HG02571 (cell line): Measurements from ENCODE around the gene EFL1.
"Not testable (repeated sequence)": the region's sequence is repeated elsewhere in the genome, so short reads cannot be mapped to it uniquely, and the experiment has no call there.

Experiments
- ATAC-seq: cut with Tn5 transposase; IDR thresholded peaks from one replicate; pipeline ENCODE4 v1.9.1; 2021; ENCODE audit warnings: mild to moderate bottlenecking, moderate library complexity; ENCODE audit not compliant: unreplicated experiment

EFL1 gene

DNA sequence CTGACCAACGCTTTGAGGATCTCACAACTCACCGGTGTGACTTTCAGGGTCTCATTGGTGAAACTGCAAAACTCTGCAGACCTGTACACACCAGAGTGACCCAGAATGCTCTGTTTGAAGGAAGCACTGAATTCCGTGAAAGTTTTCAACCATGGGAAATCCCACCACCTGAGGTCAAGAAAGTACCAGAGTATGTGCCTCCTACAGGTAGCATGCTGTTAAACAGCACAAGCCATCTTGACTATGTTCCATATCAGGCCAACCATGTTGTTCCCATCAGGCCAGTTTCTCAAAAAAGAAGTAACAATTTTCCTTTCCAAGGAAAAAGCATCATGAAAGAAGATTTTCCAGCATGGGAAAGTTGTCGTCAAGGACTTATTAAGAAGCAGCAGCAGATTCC is 19.9 kb upstream of the EFL1 start:
- ATAC-seq = not testable (repeated sequence)

DNA sequence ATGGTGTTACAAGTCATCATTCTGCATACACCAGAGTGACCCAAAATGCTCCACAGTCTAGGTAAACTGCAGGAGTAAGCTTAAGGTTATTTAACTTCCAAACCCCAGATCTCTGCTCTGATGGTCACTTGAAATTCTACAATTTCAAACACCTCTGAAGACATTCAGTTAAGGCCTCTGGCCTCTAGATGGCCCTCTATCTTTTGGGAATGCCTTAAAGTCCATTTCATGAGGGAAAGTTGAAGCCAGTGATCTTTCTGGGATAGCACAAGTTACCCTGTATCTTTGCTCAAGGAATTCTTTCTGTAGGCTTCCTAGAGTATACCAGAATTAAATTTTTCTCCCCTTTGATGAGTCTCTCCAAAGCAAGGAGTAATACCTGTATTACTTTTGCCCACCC is 18.7 kb upstream of the EFL1 start:
- ATAC-seq = not testable (repeated sequence)

DNA sequence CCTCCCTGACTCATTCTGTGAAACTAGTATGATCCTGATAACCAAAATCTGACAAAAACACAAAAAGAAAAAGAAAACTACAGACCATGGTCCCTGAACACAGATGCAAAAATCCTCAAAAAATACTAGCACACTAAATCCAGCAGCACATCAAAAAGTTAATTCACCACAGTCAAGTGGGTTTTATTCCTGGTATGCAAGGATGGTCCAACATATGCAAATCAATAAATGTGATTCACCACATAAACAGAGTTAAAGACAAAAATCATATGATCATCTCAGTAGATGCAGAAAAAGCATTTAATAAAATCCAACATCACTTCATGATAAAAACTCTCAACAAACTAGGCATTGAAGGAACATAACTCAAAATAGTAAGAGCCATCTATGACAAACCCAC is 12.9 kb upstream of the EFL1 start:
- ATAC-seq = no peak

DNA sequence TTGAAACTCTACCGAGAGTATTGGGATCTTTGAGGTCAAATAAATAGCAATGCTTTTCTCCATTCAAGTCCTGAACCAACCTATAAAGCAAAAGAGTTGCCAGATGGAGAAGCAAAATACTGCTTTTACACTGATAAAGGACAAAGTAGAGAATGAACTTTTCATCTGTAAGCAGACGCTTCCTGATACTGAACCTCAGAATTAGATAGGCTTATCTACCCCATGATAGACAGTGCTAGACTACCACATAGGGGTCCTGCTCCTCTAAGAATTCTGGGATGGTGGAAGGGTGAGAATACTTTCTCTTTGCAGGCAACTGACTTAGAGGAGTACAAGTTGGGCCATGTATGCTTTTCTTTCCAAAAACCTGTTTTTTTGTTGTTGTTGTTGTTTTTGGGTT is 9.6 kb upstream of the EFL1 start:
- no peak for ATAC-seq

DNA sequence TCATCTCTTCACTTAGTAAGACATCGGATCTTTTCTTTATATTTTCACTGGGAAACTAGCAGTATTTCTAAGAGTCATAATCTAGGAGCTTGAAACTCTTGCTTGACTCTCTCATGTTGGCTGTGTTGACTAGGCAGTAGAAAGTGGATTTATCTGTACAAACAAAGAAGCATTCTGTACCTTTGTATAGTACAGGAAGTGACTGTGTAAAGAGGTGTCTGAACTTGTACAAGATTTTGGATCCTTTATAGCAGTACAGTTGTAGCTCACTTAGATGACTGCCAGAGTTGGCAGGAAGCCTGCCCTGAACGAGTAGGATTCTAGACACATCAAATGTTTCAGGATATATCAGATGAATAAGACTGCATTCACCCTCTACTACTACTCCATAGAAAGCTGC is 5.9 kb upstream of the EFL1 start:
- not testable (repeated sequence) for ATAC-seq

DNA sequence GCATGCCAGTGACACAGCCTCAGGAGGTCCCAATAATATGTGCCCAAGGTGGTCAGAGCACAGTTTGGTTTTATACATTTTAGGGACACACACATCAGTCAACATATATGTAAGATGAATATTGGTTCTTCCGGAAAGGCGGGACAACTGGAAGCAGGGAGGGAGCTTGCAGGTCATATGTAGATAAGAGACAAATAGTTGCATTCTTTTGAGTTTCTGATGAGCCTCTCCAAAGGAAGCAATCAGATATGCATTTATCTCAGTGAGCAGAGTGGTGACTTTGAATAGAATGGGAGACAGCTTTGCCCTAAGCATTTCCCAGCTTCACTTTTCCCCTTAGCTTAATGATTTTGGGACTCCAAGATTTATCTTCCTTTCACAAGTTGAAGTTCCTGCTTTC is 4.6 kb upstream of the EFL1 start:
- not testable (repeated sequence) for ATAC-seq

DNA sequence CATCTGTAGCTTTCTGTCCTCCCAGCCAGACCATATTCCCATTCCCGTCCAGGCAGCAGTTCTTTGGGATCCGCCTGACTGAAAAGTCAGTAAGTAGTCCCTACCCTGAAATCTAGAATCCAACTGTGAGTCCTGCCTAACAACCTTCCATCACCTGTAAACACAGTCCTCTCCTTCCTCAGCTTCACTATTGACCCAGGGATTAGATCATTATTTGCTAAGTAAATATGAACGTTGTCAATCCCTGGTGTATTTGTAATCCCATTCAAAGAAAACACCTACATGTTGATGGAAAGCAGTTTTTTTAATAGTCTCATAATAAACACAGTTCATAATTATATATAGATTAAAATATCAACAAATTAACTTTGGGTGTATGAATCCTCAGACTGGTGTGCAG is 816 bp upstream of the EFL1 start:
- ATAC-seq = no peak

DNA sequence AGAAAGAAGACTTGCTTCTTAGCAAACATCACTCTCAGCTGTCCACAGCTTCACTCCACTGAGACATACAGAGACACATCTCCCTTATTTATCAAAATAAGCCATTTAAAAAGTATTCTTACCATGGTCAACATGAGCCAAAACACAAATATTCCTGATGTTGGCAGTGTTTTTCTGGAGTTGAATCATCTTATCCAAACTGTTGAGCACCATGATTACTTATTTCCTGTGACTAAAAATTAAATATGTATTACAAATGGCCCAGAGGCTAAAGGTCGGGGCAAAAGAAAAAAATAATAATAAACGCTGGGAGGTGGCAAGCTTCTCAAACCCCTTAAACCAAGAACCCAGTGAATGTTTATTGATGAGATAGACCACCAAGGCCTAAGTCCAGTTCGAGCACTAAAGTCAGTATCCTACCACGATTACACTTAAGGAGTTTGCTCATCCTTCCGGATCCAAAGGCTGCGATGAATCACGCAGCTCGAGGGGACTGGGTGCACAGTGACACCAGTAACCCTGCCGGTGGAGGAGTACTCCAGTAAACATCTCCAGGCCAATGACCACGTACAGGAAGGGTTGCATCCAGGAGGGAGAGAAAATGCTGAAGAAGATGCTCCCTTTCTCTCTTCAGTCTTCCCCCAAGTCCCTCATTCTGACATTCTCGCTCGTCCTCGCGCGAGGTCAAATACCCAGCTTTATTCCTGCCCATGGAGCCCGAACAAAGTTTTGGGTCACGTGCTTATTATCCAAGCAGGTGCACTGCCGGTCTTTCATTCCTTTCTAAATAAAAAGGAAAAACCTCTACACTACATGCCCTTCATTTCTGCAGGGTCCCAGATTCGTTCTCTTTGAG is 740 bp downstream of the EFL1 start:
- ATAC-seq = peak; percentile 19

DNA sequence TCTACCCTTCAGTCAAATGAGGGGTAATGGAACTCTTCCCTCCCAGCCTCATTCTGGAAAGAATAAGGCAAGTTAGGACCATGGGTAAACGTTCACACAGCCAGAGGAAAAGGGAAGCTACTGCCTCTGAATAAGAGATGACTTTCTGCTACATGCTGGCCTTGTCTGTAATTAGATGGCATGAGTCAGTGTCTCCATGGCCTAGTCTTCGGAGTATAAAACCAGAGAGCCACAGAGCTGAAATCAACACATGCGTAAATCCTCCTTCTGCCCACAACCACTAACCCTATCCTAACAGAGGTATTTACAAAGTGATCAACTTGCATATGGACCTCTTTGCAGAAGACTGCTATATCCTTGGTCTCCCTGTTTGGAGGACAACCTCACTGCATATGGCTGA is 14.3 kb downstream of the EFL1 start:
- ATAC-seq = not testable (repeated sequence)

DNA sequence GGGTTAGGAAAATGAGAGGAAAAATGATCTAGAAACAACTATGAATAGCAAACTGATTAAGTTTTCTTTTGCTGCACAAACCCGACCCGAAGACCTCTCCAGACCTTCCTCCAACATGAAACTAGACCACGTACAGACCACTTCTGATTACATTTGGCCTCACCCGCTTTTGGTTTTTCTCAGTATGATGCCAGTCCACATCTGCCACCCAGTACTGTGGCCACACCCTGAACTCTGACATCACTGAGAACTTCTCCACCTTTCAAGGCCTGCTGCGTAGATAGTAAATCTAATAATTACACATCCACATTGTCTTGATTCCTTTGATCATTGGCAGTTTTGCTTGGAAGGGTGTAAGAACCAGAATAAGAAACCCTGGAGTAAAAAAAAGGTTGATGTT is 16.6 kb downstream of the EFL1 start:
- not testable (repeated sequence) for ATAC-seq

DNA sequence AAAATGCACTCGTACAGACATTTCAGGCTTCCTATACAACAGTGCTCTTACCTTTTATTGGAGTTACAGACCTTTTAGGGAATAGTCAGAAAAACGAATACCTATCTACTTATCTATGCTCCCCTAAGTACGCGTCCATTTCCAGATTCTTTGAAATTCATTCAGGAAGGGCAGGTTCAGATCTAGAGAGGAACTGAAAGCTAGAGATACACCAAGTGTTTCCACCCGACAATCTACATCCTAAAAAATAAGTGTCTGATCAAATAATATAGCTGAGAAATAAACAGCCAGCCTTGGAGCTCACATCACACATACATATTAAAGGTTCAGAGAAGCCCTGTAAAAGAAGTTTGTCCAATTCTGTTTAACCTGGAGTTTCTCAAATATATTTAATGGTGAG is 18.9 kb downstream of the EFL1 start:
- ATAC-seq = not testable (repeated sequence)

DNA sequence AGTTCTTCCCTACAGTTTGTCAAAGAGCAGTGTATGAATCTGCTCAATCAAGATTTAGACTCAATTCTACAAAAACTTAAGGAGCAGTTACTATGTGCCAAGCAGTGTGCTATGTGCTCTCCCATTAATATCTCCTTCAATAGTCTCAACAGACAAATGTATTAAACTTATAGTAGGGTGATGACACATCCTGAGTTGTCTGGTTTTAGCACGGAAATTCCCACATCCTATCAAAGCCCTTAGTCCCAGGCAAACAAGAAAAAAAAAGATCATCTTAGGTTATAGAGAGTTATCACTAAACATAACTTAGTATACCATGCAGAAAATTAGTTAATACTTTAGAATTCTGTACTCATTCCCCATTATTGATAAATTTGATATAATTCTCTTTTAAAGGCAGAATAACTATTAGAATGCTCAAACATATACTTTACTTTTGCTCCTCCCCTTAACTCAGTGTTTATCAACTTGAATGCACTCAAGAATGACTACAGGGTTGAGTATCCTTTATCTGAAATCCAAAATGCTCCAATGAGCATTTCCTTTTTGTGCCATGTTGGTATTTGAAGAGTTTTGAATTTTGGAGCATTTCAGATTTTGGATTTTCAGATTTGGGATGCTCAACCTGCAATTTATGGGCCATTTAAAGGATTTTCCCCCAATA is 20.6 kb downstream of the EFL1 start:
- not testable (repeated sequence) for ATAC-seq

DNA sequence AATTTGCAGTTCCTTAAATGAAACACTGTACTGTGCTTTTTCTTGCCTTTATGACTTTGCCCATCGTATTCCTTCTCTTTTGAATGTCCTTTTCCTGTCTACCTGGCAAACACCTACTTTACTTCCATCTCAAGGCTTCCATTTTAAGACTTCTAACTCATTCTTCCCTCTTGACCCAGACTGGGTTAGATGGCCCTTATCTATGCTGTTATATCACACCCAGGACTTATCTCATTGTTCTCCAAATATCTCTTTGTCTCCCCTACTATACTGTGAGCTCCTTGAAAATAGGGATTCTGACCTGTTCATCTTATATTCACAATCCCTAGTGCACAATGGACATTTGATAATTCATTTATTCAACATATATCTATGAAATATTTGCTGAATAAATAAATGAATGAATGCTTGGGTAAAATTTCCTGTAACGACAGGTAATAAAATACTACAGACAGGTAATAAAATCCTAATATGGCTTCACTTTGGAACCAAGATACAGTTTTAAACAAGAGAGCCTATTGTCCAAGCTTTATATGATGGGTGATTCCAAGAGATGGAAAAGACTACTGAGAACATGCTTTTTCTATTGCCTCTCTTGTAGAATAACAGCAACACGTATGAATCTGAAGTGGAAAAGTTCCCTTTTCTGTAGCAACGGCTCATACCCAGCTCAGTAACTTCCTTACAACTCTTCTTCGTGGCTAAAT is 22.7 kb downstream of the EFL1 start:
- ATAC-seq = no peak

DNA sequence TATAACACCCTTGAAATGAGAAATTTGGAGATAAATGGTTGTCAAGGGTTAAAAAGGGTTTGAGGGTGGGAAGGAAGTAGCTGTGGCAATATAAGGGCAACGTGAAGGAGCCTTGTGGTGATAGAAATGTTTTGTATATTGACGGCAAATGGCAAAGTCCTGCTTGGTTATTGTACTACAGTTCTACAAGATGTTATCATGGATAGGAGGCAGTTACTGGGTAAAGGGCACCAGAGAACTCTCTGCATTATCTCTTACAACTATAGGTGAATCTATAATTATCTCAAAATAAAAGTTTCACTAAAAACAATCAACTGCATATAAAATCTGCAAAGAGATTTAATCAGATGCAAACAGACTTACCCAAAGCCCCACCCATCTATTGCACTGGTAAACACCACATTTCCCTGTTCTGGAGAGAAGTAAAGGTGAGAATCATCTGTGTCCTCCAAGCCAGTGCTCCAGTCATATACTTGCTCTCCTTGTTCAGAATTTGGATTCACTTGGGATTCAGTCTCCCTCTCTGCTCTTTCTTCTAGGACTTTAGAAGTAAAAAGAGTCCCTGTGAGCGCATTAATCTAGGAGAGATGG is 24.5 kb downstream of the EFL1 start:
- ATAC-seq = not testable (repeated sequence)

DNA sequence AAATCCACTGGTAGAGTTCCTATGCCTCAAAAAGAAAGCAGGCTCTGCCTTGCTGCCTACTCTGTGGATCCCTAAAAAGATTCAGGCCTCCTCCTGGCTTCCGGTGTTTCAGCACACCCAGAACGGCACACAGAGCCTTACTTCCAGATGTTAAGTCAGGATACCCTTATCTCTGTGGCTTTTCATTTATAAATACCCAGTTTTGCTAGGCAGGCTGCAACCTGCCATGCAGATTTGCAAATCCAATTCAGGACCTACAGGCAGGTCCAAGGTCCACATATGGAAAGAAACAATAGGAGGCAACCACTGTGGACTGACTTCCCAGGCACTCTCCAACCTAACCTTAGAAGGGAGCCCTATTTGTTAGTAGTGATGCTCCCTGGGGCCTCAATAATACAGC is 30.7 kb downstream of the EFL1 start:
- no peak for ATAC-seq

DNA sequence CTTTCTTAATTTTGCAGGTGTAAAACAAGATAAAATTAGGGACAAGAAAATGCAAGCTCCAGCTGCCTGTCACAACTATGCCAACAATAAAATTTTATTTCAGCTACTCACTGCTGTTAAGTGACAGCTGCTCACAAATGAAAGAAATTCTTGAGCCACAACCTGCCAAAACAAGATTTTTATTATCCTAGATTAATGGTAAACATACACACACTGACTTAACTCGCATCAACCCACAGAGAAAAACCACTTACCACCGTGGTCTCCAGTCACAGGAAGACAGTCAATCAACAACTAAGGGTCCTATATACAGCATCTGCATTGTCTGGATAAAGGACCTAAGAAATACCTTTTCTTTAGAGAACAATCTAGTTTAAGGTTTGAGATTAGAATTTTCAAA is 31.3 kb downstream of the EFL1 start:
- ATAC-seq = no peak

DNA sequence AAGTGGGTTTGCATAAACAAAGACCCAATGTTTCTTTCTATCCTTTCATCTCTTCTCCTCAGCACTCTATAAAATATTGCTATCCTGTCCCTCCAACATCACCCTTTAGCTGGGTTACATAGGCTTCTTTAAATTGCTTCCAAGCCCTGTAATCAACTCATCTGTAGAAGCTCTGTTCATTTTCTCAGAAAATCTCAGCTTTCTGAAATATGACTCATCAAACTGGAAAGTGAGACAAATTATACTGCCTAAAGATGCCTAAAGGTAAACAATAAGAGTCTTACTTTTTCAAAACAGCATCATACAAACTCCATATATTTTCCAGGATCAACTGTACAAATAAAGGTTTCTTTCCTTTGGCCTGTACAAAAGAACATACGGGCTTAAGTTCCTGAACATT is 33.8 kb downstream of the EFL1 start:
- ATAC-seq = no peak

DNA sequence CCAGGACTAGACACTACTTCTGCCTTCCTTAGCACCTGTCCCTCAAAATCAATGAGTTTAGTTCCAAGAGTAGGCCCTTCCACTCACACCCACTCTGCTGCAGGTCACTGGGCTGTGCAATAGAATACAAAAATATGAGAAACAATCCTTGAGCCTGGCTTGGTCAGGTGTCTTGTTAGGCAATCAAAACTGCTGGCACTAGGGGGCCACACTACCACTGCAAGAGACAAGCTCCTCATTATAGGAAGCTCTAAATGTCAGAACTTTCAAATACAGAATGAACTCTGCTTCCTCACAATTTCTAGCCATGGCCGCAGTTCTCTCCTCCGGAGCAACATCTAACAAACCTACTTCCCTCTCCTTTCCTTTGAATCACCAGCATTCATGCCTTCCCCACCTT is 41.0 kb downstream of the EFL1 start:
- not testable (repeated sequence) for ATAC-seq

DNA sequence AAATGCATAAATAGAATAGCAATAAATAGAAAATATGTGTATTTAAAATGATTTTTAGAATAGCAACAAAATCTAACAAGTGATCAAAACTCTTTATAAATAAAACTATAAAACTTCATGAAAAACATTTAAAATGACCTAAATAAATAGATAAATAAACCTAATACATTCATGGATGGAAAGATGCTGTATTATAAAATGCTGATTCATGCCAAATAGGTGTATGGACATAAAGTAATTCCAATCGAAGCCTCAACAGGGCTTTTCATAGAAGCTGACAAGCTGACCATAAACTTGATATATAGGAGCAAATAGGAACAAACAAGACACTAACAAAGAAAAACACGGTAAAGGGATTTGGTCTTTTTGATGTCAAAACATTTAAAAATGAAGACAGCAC is 46.4 kb downstream of the EFL1 start:
- not testable (repeated sequence) for ATAC-seq

DNA sequence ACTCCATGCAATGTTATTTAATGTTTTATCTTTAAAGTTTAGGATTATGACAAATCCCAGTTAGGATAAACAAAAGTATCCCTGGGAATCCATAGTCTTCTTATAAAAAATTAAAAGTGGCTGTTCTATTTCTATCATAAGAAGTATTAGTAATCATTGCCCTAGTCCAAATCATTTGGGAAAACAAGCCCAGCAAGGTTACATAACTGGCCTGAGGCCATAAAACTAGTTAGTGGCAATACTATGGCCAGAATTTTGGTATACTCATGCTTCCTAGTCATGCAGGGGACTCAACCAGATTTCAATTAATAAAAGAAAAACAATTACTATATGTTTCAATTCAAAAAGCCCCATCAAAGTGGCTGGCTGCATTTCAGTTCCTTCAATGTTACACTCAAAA is 50.3 kb downstream of the EFL1 start:
- ATAC-seq = not testable (repeated sequence)

DNA sequence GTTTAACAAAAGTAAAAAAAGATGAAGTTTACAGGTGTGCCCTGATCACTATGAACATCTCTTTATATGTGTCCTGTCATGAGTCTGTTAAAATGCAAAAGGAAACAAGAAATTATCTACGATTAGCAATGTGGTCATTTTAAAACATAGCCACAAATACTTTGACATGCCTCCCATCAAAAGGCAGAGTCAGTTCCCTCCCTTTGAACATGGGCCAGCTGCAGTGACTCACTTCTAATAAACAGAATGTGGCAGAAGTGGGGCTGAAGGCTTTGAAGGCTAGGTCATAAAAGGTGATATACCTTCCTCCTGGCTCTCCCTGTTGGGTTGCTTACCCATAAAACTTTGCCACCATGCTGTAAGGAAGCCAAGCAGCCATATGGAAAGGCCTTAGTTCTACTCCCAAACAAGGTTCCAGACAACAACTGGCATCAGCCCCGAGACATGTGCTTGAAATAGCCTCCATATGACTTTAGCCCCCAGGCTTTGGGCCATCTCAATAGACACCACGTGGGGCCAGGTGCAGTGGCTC is 52.4 kb downstream of the EFL1 start:
- not testable (repeated sequence) for ATAC-seq
